ENCODE results near the gene CPT1B. TPM values are rescaled to one million over a fixed set of nuclear protein-coding genes. Genes with fewer than 3 reads are reported as not detected.

Gene CPT1B
- total and polyA plus RNA-seq, 10 of the 15 experiments (the other 5 are each of a cell fraction or from before 2014, with no cell fraction given): 3.5 to 54.0 (median 21.7) TPM

DNA sequence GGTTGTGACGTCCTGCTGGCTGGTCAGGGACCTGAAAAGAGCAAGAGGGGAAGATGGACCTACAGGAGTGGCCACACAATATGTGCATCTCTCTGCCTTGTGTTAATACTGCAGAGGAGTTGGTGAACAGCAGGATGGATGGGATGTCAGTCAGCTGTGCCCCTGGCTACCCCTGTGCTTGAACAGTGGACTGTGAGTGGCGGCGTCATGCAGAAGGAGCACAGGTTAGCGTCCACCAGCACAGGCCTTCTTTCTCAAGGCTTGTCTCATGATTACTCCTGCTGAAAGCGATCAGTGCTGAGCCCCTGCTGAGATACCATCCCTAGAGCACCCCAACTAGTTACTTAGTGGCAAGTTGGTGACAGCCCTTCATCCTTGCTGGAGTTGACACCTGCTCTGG is 8.2 kb upstream of the CPT1B start:
- ChIA-PET SMC1A (ENCODE audit: uncharacterized antibody, unreplicated experiment) (no interaction called here), CTCF (no interaction called here), RAD21 (ENCODE audit: unreplicated experiment) (no interaction called here), POLR2A (no interaction called here)
- Histone ChIP-seq H3K79me2 (ENCODE audit: control insufficient read depth, insufficient read depth, low read length) (peaks cover 17% of the 10 kb centered on the region), H3K27ac (ENCODE audit: control insufficient read depth, insufficient read depth) (no peak overlapping the region), H3K4me2 (ENCODE audit: control insufficient read depth, insufficient read depth) (no peak overlapping the region), H3K4me3 (no peak overlapping the region), H2AFZ (ENCODE audit: control insufficient read depth, low read depth, low read length) (no peak overlapping the region), H3K9me3 (replicated peaks; ENCODE audit: control insufficient read depth, insufficient read depth, low read length) (no peaks in the 10 kb centered on the region), H4K20me1 (ENCODE audit: control insufficient read depth, insufficient read depth) (no peaks in the 10 kb centered on the region), H3K36me3 (ENCODE audit: control insufficient read depth in 2 of 2, insufficient read depth in 2 of 2, low read length in 1 of 2) (no peaks in the 10 kb centered on the region), H3K4me1 (ENCODE audit: control insufficient read depth, insufficient read depth, low read length) (peaks cover 3% of the 10 kb centered on the region; the same call in 1 of the 2 replicates), H3K27me3 (replicated peaks in 1 of 2; ENCODE audit: control insufficient read depth in 2 of 2, insufficient read depth in 2 of 2, low read length in 1 of 2) (no peaks in the 10 kb centered on the region), H3K9ac (ENCODE audit: control insufficient read depth, insufficient read depth, low read length) (no peak overlapping the region)
- no TSS peak for BruUV-seq (replicated peaks)
- no peak for ATAC-seq
- intact Hi-C loops (cut with micrococcal nuclease; ENCODE audit: unreplicated experiment) (no loop called here), in situ Hi-C loops (cut with MboI) (no loop called here)
- 74% methylated on average over 5 of the region's 5 CpGs for WGBS (ENCODE audit: insufficient coverage, insufficient replicate concordance, low lambda C conversion rate, missing lambda C conversion rate)
- no peak for DNase-seq (ENCODE audit: low read depth, low spot score)
- TF ChIP-seq NFYA (IDR thresholded peaks at IDR 0.05; ENCODE audit: borderline replicate concordance, low read depth, low read length) (no peak), SREBF1 (IDR thresholded peaks at IDR 0.05; ENCODE audit: low read length) (no peak)
- FAIRE-seq: no peak

- Histone ChIP-seq H3K4me3 (no peak overlapping the region), H3K36me3 (ENCODE audit: control insufficient read depth in 2 of 2, insufficient read depth in 2 of 2, low read length in 1 of 2) (no peaks in the 10 kb centered on the region), H3K27me3 (replicated peaks in 1 of 2; ENCODE audit: control insufficient read depth in 2 of 2, insufficient read depth in 2 of 2, low read length in 1 of 2) (no peaks in the 10 kb centered on the region), H3K27ac (ENCODE audit: control insufficient read depth, insufficient read depth) (no peak overlapping the region), H3K4me1 (ENCODE audit: control insufficient read depth, insufficient read depth, low read length) (peaks cover 8% of the 10 kb centered on the region), H3K79me2 (ENCODE audit: control insufficient read depth, insufficient read depth, low read length) (peaks cover 20% of the 10 kb centered on the region), H4K20me1 (ENCODE audit: control insufficient read depth, insufficient read depth) (no peaks in the 10 kb centered on the region), H3K9me3 (replicated peaks; ENCODE audit: control insufficient read depth, insufficient read depth, low read length) (no peaks in the 10 kb centered on the region), H3K4me2 (ENCODE audit: control insufficient read depth, insufficient read depth) (no peak overlapping the region), H2AFZ (ENCODE audit: control insufficient read depth, low read depth, low read length) (no peak overlapping the region), H3K9ac (ENCODE audit: control insufficient read depth, insufficient read depth, low read length) (no peak overlapping the region)
- CTCF ChIA-PET: interaction anchor here (1.4 kb wide), 1 partner anchor 35 kb away, joined by 4 read pairs; no protein-coding TSS in a partner anchor
- ATAC-seq (no peak), FAIRE-seq (no peak), DNase-seq (ENCODE audit: low read depth, low spot score) (no peak)
- POLR2A ChIA-PET: no interaction called here
- intact Hi-C loops (cut with micrococcal nuclease; ENCODE audit: unreplicated experiment): no loop called here
- in situ Hi-C loops (cut with MboI): no loop called here
- SMC1A ChIA-PET (ENCODE audit: uncharacterized antibody, unreplicated experiment): no interaction called here
- RAD21 ChIA-PET (ENCODE audit: unreplicated experiment): no interaction called here
- WGBS (ENCODE audit: insufficient coverage, insufficient replicate concordance, low lambda C conversion rate, missing lambda C conversion rate): 88% methylated on average over 8 of the region's 8 CpGs
- no TSS peak for BruUV-seq (replicated peaks)
- TF ChIP-seq EGR1 (IDR thresholded peaks at IDR 0.05; ENCODE audit: borderline replicate concordance in 1 of 2, low read depth in 2 of 2, low read length in 2 of 2): no peak
- no peak for TF ChIP-seq MEF2B (IDR thresholded peaks at IDR 0.05; ENCODE audit: partially characterized antibody, poor library complexity, severe bottlenecking)
- no peak for TF ChIP-seq MXI1 (IDR thresholded peaks at IDR 0.05; ENCODE audit: low read depth, low read length)
- TF ChIP-seq MLLT1 (IDR thresholded peaks at IDR 0.05): no peak
- no peak for TF ChIP-seq RELA (IDR thresholded peaks at IDR 0.05; ENCODE audit: borderline replicate concordance, partially characterized antibody)
- TF ChIP-seq SIX5 (IDR thresholded peaks at IDR 0.05; ENCODE audit: low read depth, low read length, severe bottlenecking): no peak
- no peak for TF ChIP-seq IRF4 (IDR thresholded peaks at IDR 0.05; ENCODE audit: low read depth, low read length)
- TF ChIP-seq, protein P1, sequence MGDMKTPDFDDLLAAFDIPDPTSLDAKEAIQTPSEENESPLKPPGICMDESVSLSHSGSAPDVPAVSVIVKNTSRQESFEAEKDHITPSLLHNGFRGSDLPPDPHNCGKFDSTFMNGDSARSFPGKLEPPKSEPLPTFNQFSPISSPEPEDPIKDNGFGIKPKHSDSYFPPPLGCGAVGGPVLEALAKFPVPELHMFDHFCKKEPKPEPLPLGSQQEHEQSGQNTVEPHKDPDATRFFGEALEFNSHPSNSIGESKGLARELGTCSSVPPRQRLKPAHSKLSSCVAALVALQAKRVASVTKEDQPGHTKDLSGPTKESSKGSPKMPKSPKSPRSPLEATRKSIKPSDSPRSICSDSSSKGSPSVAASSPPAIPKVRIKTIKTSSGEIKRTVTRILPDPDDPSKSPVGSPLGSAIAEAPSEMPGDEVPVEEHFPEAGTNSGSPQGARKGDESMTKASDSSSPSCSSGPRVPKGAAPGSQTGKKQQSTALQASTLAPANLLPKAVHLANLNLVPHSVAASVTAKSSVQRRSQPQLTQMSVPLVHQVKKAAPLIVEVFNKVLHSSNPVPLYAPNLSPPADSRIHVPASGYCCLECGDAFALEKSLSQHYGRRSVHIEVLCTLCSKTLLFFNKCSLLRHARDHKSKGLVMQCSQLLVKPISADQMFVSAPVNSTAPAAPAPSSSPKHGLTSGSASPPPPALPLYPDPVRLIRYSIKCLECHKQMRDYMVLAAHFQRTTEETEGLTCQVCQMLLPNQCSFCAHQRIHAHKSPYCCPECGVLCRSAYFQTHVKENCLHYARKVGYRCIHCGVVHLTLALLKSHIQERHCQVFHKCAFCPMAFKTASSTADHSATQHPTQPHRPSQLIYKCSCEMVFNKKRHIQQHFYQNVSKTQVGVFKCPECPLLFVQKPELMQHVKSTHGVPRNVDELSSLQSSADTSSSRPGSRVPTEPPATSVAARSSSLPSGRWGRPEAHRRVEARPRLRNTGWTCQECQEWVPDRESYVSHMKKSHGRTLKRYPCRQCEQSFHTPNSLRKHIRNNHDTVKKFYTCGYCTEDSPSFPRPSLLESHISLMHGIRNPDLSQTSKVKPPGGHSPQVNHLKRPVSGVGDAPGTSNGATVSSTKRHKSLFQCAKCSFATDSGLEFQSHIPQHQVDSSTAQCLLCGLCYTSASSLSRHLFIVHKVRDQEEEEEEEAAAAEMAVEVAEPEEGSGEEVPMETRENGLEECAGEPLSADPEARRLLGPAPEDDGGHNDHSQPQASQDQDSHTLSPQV (IDR thresholded peaks at IDR 0.05): no peak
- no peak for TF ChIP-seq PAX5 (IDR thresholded peaks at IDR 0.05; ENCODE audit: borderline replicate concordance, low read depth, low read length)
- no peak for TF ChIP-seq CBX5 (IDR thresholded peaks at IDR 0.05; ENCODE audit: low read depth)
- TF ChIP-seq RBBP5 (conservative IDR thresholded peaks at IDR 0.05): no peak
Observed at GRCh38 chr22:50585781-50586180, 7.6 kb upstream of the CPT1B start.
